ENCODE data around the gene MIA.
"Not testable (repeated sequence)": the region's sequence is repeated elsewhere in the genome, so short reads cannot be mapped to it uniquely, and the experiment has no call there.

Gene MIA

DNA sequence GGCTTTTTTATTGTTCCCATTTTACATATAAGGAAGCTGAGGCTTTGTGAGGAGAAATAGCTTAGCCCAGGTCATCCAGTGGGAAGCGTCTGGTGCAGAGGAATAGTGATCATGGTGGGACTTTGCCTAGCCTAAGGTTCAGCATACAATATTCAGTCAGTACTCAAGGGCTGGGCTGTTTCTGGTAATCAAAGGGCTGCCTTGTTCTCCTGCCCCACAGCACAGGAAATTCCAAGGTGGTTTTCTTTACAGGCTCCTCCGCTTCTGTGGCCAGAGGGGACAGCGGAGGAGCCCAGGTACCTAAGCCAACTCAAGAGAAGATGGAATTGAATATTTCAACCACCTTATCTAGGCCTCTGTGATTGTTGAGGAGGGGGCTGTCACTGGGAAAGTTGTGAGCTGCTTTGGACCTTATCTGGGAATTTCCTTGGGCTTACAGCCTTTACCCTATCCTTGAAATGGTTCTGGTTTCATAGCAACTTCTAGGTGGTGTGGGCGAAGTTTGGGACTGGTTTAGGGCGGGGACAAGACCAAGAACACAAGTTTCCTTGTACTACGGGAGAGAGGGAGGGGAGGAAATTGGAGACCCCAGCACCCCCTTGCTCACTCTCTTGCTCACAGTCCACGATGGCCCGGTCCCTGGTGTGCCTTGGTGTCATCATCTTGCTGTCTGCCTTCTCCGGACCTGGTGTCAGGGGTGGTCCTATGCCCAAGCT lies at the start of gene MIA:
MIA (plus strand) TSS at position 606 of the 716 bp plus-strand sequence; CDS start at position 628, 22 bp downstream.
- DNase-seq: no peak

DNA sequence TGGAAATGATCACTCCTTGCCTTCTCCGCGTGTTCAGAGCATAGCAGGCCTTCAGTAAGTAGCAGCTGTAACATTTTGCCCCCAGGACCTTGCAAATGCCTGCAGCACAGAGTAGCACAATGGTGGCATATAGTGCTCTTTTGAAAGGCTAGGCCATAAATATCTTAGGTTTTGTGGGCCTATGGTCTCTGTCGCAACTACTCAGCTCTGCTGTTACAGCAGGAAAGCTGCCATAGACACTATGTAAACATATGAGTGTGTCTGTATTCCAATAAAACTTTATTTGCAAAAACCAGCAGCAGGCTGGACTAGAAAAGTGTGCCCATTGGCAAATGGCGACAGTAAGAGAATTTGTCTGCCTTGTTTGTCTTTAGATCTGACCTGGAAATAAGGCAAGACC lies 49.0 kb upstream of the MIA start:
- DNase-seq: no peak

DNA sequence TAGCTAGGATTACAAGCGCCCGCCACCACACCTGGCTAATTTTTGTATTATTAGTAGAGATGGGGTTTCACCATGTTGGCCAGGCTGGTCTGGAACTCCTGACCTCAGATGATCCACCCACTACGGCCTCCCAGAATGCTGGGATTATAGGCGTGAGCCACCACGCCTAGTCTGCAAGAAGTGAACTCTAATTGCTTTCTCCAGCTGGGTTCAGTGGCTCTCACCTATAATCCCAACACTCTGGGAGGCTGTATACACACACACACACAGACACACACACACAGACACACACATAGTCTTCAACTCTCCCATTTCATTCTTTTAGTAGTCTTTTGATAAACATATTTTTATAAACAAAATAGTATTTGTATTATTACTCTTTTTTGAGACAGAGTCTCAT lies 45.3 kb upstream of the MIA start:
- not testable (repeated sequence) for DNase-seq

DNA sequence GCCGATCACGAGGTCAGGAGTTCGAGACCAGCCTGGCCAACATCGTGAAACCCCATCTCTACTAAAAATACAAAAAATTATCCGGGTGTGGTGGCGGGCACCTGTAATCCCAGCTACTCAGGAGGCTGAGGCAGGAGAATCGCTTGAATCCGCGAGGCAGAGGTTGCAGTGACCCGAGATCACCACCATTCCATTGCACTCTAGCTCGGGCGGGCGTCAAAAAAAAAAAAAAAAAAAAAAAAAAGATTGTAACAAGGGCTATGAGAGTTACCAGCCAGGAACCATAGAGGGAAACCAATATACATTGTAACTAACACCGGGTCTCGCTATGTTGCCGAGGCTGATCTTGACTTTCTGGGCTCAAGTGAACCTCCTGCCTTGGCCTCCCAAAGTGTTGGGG lies 43.0 kb upstream of the MIA start:
- not testable (repeated sequence) for DNase-seq

GRCh38 chr19:40733149-40733548 lies 42.2 kb upstream of the MIA start:
- DNase-seq: no peak

DNA sequence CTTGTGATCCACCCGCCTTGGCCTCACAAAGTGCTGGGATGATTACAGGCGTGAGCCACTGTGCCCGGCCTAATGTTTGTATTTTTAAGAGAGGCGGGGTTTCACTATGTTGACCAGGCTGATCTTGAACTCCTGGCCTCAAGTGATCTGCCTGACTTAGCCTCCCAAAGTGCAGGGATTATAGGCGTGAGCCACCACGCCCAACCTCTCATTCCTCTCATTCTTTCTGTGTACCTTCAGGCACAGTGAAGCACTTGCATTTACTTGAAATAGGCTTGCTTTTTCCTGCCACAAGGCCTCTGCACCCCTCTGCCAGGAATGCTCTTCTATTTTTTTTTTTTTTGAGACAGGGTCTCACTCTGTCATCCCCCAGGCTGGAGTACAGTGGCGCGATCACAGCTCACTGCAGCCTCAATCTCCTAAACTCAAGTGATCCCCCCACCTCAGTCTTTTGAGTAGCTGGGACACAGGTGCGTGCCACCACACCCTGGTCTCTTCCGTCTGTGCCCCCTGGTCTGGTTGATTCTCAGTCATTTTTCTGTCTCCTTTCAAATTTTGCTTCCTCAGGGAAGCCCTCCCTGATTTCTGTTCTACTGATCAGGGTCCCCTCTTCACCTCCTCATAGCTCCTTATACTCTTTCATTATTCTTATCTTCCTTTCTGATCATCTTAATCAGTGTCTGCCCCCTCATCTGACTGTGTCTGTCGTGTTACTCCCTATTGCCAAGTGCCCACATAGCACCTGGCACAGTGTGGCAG lies 40.1 kb upstream of the MIA start:
- no peak for DNase-seq

DNA sequence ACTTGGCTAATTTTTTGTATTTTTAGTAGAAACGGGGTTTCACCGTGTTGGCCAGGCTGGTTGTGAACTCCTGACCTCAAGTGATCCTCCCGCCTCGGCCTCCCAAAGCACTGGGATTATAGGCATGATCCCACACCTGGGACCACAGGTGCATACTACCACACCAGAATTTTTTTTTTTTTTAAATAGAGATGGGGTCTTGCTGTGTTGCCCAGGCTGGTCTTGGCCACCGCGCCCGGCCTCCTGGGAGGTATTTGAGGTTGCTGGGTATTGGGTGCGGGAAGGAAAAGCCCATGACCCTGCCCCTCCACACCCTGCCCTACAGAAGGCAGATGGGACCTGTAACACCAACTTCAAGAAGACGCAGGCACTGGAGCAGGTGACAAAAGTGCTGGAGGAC lies 38.7 kb upstream of the MIA start:
- DNase-seq: no peak

- no peak for DNase-seq
These were observed 38.1 kb upstream of the MIA start for GRCh38 chr19:40737102-40737644.

DNA sequence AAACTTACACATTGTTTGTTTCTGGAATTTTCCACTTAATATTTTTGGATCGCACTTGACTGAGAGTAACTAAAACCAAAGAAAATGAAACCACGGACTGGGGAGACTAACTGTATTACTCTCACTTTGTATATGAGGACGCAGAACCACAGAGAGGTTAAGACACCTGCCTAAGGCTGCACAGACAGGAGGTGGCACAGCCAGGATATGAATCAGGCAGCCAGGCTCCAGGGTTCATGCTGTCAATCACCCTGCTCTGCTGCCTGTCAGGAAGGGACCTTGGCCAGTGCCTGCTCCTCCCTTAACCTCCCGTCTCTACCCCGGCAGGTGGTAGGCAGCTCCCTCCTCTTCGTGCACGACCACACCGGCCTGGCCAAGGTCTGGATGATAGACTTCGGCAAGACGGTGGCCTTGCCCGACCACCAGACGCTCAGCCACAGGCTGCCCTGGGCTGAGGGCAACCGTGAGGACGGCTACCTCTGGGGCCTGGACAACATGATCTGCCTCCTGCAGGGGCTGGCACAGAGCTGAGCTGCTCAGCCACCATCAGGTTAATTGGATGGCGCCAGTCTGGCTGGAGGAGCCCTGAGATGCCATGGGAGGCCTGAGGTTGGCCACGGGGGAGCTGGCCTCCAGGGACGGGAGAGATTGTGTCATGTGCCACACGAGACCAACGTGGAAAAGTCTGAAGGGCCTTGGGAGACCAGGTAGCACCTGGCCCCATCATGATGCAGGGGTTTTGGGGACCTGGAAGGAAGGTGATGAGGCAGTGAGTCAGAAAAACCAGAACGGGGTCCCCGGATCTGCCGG lies 36.1 kb upstream of the MIA start:
- DNase-seq: no peak

DNA sequence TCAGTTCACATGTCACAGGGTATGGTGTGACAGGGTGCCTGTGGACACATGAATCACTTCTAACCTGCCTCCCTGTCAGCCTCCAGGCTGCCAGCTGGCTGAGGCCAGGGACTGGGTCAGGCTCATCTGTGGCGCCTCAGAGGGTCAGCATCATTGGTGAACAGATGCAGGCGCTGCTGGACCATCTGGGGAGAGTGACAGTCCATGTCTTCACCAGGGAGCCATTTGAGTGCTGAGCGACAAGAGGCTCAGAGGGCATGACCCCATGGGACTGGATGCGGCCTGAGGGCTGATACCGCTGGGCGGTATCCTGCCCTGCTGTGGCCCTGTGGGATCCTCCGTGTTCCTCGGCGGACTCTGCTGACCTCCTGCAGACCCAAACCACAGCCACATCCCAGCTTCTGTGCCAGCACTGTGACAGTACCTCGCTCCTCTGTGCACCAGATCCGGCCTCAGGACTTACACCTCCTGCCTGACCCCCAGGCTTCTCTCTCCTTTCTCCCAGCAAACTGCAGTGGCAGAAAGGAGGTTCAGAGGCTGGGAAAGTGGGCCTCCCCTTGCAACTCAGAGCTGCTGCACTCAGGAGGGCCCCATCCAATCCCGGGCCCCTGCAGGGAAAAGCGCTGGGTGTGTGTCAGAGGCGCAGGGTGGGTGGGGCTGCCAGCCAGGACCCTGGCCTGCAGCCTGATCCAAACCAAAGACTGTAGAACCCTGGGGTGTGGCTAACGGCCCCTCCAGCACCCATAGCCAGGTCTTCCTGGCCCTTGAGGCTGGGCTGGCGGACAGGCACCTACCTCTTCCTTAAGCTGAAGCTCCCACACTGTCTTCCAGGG lies 35.2 kb upstream of the MIA start:
- DNase-seq: no peak

- no peak for DNase-seq
These were observed 34.6 kb upstream of the MIA start for GRCh38 chr19:40740747-40741146.

DNA sequence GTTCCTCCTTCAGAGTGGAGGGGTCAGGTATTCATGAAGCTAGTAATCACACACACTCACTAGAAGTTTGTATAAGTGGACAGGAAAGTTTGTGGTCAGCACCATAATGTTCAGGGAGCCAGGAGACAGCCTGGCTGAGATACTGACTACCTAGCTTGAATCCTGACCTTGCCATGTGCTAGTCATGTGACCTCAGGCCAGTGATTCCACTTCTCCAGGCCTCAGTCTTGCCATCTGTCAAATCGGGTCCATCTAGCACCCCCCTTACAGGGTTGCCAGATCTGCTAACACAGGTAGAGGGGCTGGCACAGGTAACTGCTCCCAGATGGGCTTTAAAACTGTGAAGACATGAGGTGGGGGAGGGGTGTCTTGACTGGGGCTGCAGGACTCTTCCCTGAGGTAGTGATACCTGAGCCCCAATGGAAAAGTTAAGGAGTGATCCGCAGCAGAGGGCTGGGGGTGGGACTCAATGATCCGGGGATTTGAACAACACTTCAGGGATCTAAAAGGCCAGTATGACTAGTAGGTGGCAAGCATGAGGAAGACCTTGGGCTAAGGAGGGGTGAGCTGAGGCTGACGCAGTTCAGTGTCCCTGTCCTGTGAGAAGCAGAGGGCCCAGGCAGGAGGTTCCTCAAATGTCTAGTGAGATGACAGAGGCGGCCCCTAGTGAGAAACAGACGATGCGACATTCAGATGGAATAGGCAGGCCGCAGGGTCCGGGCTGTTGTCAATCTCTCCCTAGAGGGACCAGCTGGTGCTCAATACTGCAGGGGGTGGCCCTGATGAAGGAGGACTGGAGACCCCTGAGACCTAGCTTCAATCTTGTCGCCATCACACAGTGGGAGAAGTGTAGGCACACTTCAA lies 33.6 kb upstream of the MIA start:
- DNase-seq: no peak

DNA sequence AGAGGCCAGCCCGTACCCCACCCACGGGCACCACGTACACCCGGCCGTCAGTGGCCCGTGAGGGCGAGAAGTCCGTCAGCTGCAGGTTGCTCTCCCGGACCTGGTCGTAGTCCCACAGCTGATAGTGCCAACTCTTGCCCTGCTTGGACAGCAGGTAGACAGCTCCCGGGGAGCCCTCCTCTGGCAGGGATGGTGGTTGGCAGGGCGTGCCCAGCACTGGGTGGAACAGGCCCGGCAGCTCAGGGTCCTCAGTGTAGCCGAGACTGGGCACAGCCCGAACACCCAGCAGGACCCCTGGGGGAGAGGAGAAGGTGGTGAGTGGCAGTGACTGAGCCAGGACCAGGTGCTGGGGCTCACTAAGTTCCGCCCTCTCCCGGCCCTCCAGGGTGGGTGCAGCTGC lies 32.8 kb upstream of the MIA start:
- DNase-seq: no peak

GRCh38 chr19:40742886-40743285 lies 32.4 kb upstream of the MIA start:
- no peak for DNase-seq

DNA sequence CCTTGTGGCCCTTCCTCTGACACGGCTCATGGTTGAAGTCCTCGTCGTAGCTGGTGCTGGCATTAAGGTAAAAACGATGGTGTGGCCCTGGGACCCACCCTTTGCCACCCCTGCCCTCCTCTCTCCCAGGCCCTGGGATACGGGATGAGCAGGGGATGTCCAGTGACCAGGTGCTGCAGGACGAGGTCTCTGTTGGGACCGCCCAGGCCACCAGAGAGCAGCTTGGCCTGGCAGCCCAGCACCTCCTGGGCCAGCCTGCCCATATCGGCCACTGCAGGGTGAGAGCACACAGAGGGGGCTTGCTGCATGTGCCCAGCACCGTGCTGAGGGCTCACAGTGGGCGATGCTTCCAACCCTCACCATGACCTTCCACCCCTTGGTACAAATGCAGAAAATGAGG lies 31.4 kb upstream of the MIA start:
- no peak for DNase-seq

GRCh38 chr19:40744554-40745401 lies 30.5 kb upstream of the MIA start:
- no peak for DNase-seq

- no peak for DNase-seq
These were observed 29.9 kb upstream of the MIA start for GRCh38 chr19:40745402-40745780.

DNA sequence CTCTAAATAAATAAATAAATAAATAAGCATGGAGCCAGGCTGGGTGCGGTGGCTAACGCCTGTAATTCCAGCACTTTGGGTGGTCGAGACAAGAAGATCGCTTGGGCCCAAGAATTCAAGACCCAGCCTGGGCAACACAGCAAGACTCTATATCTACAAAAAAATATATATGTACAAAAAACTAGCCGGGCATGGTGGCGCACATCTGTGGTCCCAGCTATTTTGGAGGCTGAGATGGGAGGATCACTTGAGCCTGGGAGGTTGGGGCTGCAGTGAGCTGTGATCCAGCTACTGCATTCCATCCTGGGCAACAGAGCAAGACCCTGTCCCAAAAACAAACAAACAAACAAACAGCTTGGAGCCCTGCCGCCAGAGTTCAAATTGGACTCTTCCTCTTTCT lies 27.8 kb upstream of the MIA start:
- DNase-seq: no peak

DNA sequence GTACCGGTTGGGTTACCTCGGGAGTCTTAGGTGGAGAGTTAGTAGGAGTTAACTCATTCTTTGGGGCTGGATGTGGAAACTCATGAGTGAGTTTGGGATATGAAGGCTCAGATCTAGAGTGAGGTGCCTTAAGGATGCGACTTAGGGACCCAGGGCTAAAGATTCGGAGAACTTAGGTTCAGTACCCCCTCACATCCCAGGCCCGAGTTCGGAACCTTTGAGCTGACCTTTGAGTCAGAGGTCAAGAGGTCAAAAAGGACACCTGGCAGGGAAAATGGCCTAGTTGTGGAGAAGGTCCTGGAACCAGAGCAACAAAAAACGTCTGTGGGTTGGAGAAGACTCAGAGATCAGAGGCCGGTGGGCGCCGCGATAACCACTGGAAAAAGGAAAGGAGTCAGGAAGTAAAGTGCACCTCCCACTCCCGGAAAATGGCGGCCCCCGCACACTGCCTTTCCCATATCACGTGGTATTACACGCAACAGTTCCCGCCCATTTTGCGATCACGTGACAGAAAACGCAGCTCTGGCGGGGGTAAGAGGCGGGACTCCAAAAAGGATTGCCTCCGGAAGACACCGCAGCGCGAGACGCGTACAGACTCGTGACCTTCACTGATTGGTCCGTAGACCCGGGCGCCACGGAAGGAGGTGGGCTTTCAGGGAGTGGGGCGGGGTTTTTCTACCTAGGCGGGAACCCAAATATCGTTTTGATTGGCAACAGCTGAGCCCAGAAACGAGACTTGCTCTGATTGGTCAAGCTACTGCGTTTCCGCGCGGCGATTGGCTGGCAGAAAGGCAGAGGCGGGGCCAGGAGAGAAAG lies 25.1 kb upstream of the MIA start, which contains the start of gene ACTMAP:
ACTMAP (minus strand) TSS at position 420 of the 816 bp plus-strand sequence. CDS start 674 bp downstream, outside the sequence.
- DNase-seq: peak; percentile 100

All from CD4-positive, alpha-beta T cell treated with Interleukin-15 for 1 hour (primary cell).